IMR-90 (cell line): ENCODE results near the gene DPPA3. TPM values are rescaled to one million over a fixed set of nuclear protein-coding genes. Genes with fewer than 3 reads are reported as not detected.

Source experiments
- ATAC-seq: fragments of 200-7000 bp; cut with Tn5 transposase; 2 replicates; pipeline ENCODE4 v1.9.1; 2020; ENCODE audit warnings: low read depth, mild to moderate bottlenecking, moderate library complexity
- BruUV-seq: library from RNA; stranded (reverse); fragments of 400-500 nt; replicated peaks from 2 replicates; lab custom pipeline; 2021; lab: Mats Ljungman, UMichigan
- CTCF ChIA-PET: fragments of 300-600 bp; formaldehyde crosslinking; extraction: SDS; loops from one replicate; lab custom pipeline; 2021; ENCODE audit warnings: antibody characterized with exemption; lab: Yijun Ruan, JAX
- POLR2A ChIA-PET: fragments of 300-600 bp; sonication (Branson Sonifier 250); formaldehyde crosslinking; loops from one replicate; lab custom pipeline; 2022; ENCODE audit warnings: antibody characterized with exemption; ENCODE audit not compliant: unreplicated experiment; lab: Charles Lee
- DNase-seq: peaks from one replicate; pipeline ENCODE4 v3.0.0; 2013
- H2AFZ ChIP-seq: replicated peaks from 2 replicates; pipeline ENCODE3; 2013; ENCODE audit warnings: low read length, mild to moderate bottlenecking; ENCODE audit not compliant: poor library complexity
- H2AK5ac ChIP-seq: 2 replicates; pipeline ENCODE4 v1.6.1; 2013; ENCODE audit warnings: low read depth, low read length, inconsistent platforms
- H2AK9ac ChIP-seq: replicated peaks from 2 replicates; pipeline ENCODE3; 2013; ENCODE audit warnings: mild to moderate bottlenecking, low read depth, low read length, moderate library complexity; ENCODE audit not compliant: poor library complexity
- H2BK120ac ChIP-seq: 2 replicates; pipeline ENCODE4 v1.6.1; 2013; ENCODE audit warnings: low read depth, low read length, inconsistent platforms
- H2BK15ac ChIP-seq: 3 replicates; pipeline ENCODE4 v1.6.1; 2013; ENCODE audit warnings: low read depth, low read length, inconsistent platforms
- H2BK20ac ChIP-seq: 2 replicates; pipeline ENCODE4 v1.6.1; 2013; ENCODE audit warnings: low read depth, mild to moderate bottlenecking, inconsistent platforms, low read length, moderate library complexity
- H2BK5ac ChIP-seq: 2 replicates; pipeline ENCODE4 v1.6.1; 2013; ENCODE audit warnings: mild to moderate bottlenecking, low read depth, low read length, inconsistent platforms; ENCODE audit not compliant: poor library complexity, severe bottlenecking
- H3K14ac ChIP-seq: replicated peaks from 2 replicates; pipeline ENCODE4 v1.6.1; 2013; ENCODE audit warnings: low read depth, low read length, inconsistent platforms
- H3K18ac ChIP-seq: 2 replicates; pipeline ENCODE4 v1.6.1; 2013; ENCODE audit warnings: low read depth, low read length, control low read depth
- H3K23ac ChIP-seq: 2 replicates; pipeline ENCODE4 v1.6.1; 2013; ENCODE audit warnings: low read depth, low read length, inconsistent platforms
- H3K27ac ChIP-seq: 2 replicates; pipeline ENCODE4 v1.5.1; 2013; ENCODE audit warnings: mild to moderate bottlenecking, control low read depth, low read length; ENCODE audit not compliant: insufficient read depth
- H3K27me3 ChIP-seq: 2 replicates; pipeline ENCODE4 v1.6.1; 2013; ENCODE audit warnings: low read length; ENCODE audit not compliant: control insufficient read depth, insufficient read depth
- H3K36me3 ChIP-seq: 2 replicates; pipeline ENCODE4 v1.6.1; 2013; ENCODE audit warnings: low read length, mixed read lengths; ENCODE audit not compliant: control insufficient read depth, insufficient read depth
- H3K4ac ChIP-seq: 2 replicates; pipeline ENCODE4 v1.6.1; 2013; ENCODE audit warnings: low read depth, low read length, inconsistent platforms
- H3K4me1 ChIP-seq: 2 replicates; pipeline ENCODE4 v1.6.1; 2013; ENCODE audit warnings: low read length, mixed read lengths; ENCODE audit not compliant: control insufficient read depth, insufficient read depth
- H3K4me2 ChIP-seq: 2 replicates; pipeline ENCODE4 v1.6.1; 2013; ENCODE audit warnings: low read depth, mild to moderate bottlenecking, control low read depth, low read length, moderate library complexity
- H3K4me3 ChIP-seq: 2 replicates; pipeline ENCODE4 v1.5.1; 2013; ENCODE audit warnings: low read depth, mild to moderate bottlenecking, control low read depth, low read length, moderate library complexity; ENCODE audit not compliant: insufficient read depth
- H3K56ac ChIP-seq: 2 replicates; pipeline ENCODE4 v1.6.1; 2013; ENCODE audit warnings: low read length, inconsistent platforms; ENCODE audit not compliant: insufficient read depth; ENCODE audit errors: extremely low read depth
- H3K79me1 ChIP-seq, 2 experiments: 2 replicates each; pipeline ENCODE4 v1.6.1; 2013; ENCODE audit warnings: low read length in 2 of 2, inconsistent platforms in 1 of 2, low read depth in 1 of 2
- H3K9ac ChIP-seq: 2 replicates; pipeline ENCODE4 v1.6.1; 2013; ENCODE audit warnings: low read depth, low read length, control low read depth
- H3K9me1 ChIP-seq: 2 replicates; pipeline ENCODE4 v1.6.1; 2013; ENCODE audit warnings: low read length, inconsistent platforms; ENCODE audit not compliant: insufficient read depth
- H3K9me3 ChIP-seq: 2 replicates; pipeline ENCODE4 v1.6.1; 2013; ENCODE audit warnings: low read length; ENCODE audit not compliant: control insufficient read depth, insufficient read depth
- H4K20me1 ChIP-seq: 2 replicates; pipeline ENCODE4 v1.6.1; 2013; ENCODE audit warnings: low read length, inconsistent platforms; ENCODE audit not compliant: insufficient read depth
- H4K5ac ChIP-seq: 2 replicates; pipeline ENCODE4 v1.6.1; 2013; ENCODE audit warnings: mild to moderate bottlenecking, low read depth, low read length, control low read depth
- H4K8ac ChIP-seq, 2 experiments: 2 replicates each; pipeline ENCODE4 v1.6.1; 2013; ENCODE audit warnings: low read depth in 2 of 2, low read length in 2 of 2, control low read depth in 1 of 2, inconsistent platforms in 1 of 2
- H4K91ac ChIP-seq: 2 replicates; pipeline ENCODE4 v1.6.1; 2013; ENCODE audit warnings: low read depth, low read length, inconsistent platforms; ENCODE audit not compliant: insufficient read depth
- ELK1 ChIP-seq: fragments of 150-350 bp; IDR thresholded peaks from 2 replicates; pipeline ENCODE4 v1.6.1; 2016; ENCODE audit warnings: low read depth, mild to moderate bottlenecking, low read length, moderate library complexity, borderline replicate concordance
- MAFK ChIP-seq: IDR thresholded peaks from 2 replicates; pipeline ENCODE4 v1.6.1; 2012; ENCODE audit warnings: low read depth, low read length, improper control_type of control experiment
- MAZ ChIP-seq: IDR thresholded peaks from 2 replicates; pipeline ENCODE4 v1.6.1; 2012; ENCODE audit warnings: low read depth, mild to moderate bottlenecking, low read length, improper control_type of control experiment, moderate library complexity, borderline replicate concordance
- MXI1 ChIP-seq: IDR thresholded peaks from 2 replicates; pipeline ENCODE4 v1.6.1; 2012; ENCODE audit warnings: low read depth, mild to moderate bottlenecking, low read length, moderate library complexity, borderline replicate concordance
- POLR2A ChIP-seq: IDR thresholded peaks from 2 replicates; pipeline ENCODE4 v1.6.1; 2012; ENCODE audit warnings: mild to moderate bottlenecking, low read depth, low read length
- RFX5 ChIP-seq: IDR thresholded peaks from 2 replicates; pipeline ENCODE4 v1.8.0; 2012; ENCODE audit warnings: low read depth, mild to moderate bottlenecking, low read length, moderate library complexity
- USF2 ChIP-seq: fragments of 150-350 bp; IDR thresholded peaks from 2 replicates; pipeline ENCODE4 v1.6.1; 2017; ENCODE audit warnings: mild to moderate bottlenecking, antibody characterized with exemption, low read length, low read depth
- WGBS, 2 experiments: methylation state at CpG; one replicate each; pipeline versions ENCODE4 v1.1.5 to v1.1.7; 2013; ENCODE audit warnings: missing lambda C conversion rate in 2 of 2; ENCODE audit not compliant: insufficient read length in 1 of 2; ENCODE audit errors: extremely low coverage in 2 of 2; 5-methylcytosine and 5-hydroxymethylcytosine counted together
- dilution Hi-C: fragments of 300-500 bp; cut with HindIII; formaldehyde crosslinking; loops from one replicate; pipeline ENCODE4 v1.14.3; 2018; ENCODE audit warnings: low sequenced_read_pairs; ENCODE audit not compliant: unreplicated experiment
- in situ Hi-C: fragments of 300-500 bp; cut with MboI; formaldehyde crosslinking; loops from 3 replicates; pipeline ENCODE4 v1.14.3; 2019; ENCODE audit warnings: low sequenced_read_pairs, inconsistent platforms, mixed read lengths
- intact Hi-C: fragments of 100-400 bp; cut with micrococcal nuclease; formaldehyde crosslinking; loops from 2 replicates; pipeline ENCODE4 v1.10.0; 2022
- polyA plus RNA-seq, 3 experiments: library from polyadenylated mRNA; depleted of rRNA; stranded (reverse); fragments of >200 nt; gene quantifications; 2 replicates each; pipeline ENCODE4 v1.2.3, GENCODE V29; 2012; ENCODE audit warnings: low replicate concordance in 1 of 3
- total RNA-seq: library from RNA; depleted of rRNA; stranded (reverse); fragments of >200 nt; gene quantifications from 2 replicates; pipeline ENCODE4 v1.2.3, GENCODE V29; 2012

Gene DPPA3
- total and polyA plus RNA-seq, 2 of the 4 experiments (the other 2 are of a cell fraction): not detected

GRCh38 chr12:7732993-7733392, 21.8 kb downstream of the DPPA3 start:
- Histone ChIP-seq H4K20me1 (no peaks in the 10 kb centered on the region), H3K14ac (no peak overlapping the region), H3K4me2 (no peak overlapping the region), H2AK9ac (no peak overlapping the region), H3K23ac (no peak overlapping the region), H3K4ac (no peak overlapping the region), H3K56ac (no peak overlapping the region), H4K8ac (no peak overlapping the region), H3K27me3 (no peaks in the 10 kb centered on the region), H2BK15ac (no peak overlapping the region), H4K5ac (no peak overlapping the region), H2BK120ac (no peak overlapping the region), H3K9me1 (no peaks in the 10 kb centered on the region), H3K9me3 (peaks cover 2% of the 10 kb centered on the region; the same call in 1 of the 2 replicates), H3K79me1 (no peaks in the 10 kb centered on the region), H3K9ac (no peak overlapping the region), H3K4me1 (no peaks in the 10 kb centered on the region), H2BK5ac (no peak overlapping the region), H2AFZ (no peak overlapping the region), H4K91ac (no peak overlapping the region), H3K27ac (no peak overlapping the region), H2AK5ac (no peak overlapping the region), H2BK20ac (no peak overlapping the region), H3K36me3 (no peaks in the 10 kb centered on the region), H3K18ac (no peak overlapping the region), H3K4me3 (no peak overlapping the region)
- POLR2A ChIA-PET: no interaction called here
- WGBS, 2 experiments: no CpG with 5 or more reads among the region's 3 CpGs
- intact Hi-C loops (no loop called here), in situ Hi-C loops (no loop called here), dilution Hi-C loops (no loop called here)
- no peak for TF ChIP-seq MAZ
- no peak for TF ChIP-seq RFX5
- TF ChIP-seq USF2: no peak
- no peak for TF ChIP-seq POLR2A
- no peak for TF ChIP-seq MAFK
- TF ChIP-seq MXI1: no peak
- no peak for TF ChIP-seq ELK1
- DNase-seq (no peak), ATAC-seq (no peak)
- no TSS peak for BruUV-seq
- CTCF ChIA-PET: no interaction called here
